Measurements from ENCODE around the gene ANKRD29. TPM values are rescaled to one million over a fixed set of nuclear protein-coding genes. Genes with fewer than 3 reads are reported as not detected.

The ANKRD29 gene
- total RNA-seq, 4 donors from 2014 or later: 13.0 to 22.1 (median 16.8) TPM

- Histone ChIP-seq H3K36me3 (no peaks in the 10 kb centered on the region), H3K4me3 (no peak overlapping the region), H3K4me1 (peaks cover 0 to 13% (median 2%) of the 10 kb centered on the region in 4 donors), H3K27me3 (no peaks in the 10 kb centered on the region), H3K9me3 (no peaks in the 10 kb centered on the region), H3K27ac (no peak overlapping the region)
- no peak for TF ChIP-seq EP300 (IDR thresholded peaks at IDR 0.05)
- no peak for TF ChIP-seq CTCF (IDR thresholded peaks at IDR 0.05)
- TF ChIP-seq POLR2A (IDR thresholded peaks at IDR 0.05): no peak
- no peak for DNase-seq (ENCODE audit: low spot score in 2 of 2)
- 32% methylated on average over 11 of the region's 11 CpGs for WGBS, 2 donors
Observed at GRCh38 chr18:23631746-23632145, 31.0 kb downstream of the ANKRD29 start.

GRCh38 chr18:23631312-23631711 is 31.4 kb downstream of the ANKRD29 start:
- Histone ChIP-seq H3K27ac (no peak overlapping the region), H3K36me3 (no peaks in the 10 kb centered on the region), H3K4me1 (peaks cover 0 to 13% (median 2%) of the 10 kb centered on the region in 4 donors), H3K4me3 (no peak overlapping the region), H3K27me3 (no peaks in the 10 kb centered on the region), H3K9me3 (no peaks in the 10 kb centered on the region)
- WGBS, 2 donors: 92 to 96% methylated on average over 5 of the region's 5 CpGs
- DNase-seq (ENCODE audit: low spot score in 2 of 2): no peak
- TF ChIP-seq EP300 (IDR thresholded peaks at IDR 0.05) (no peak), CTCF (IDR thresholded peaks at IDR 0.05) (no peak), POLR2A (IDR thresholded peaks at IDR 0.05) (no peak)

- TF ChIP-seq POLR2A (IDR thresholded peaks at IDR 0.05): no peak
- TF ChIP-seq CTCF (IDR thresholded peaks at IDR 0.05): no peak
- no peak for TF ChIP-seq EP300 (IDR thresholded peaks at IDR 0.05)
- Histone ChIP-seq H3K9me3 (no peaks in the 10 kb centered on the region), H3K27me3 (no peaks in the 10 kb centered on the region), H3K4me3 (no peak overlapping the region), H3K27ac (no peak overlapping the region), H3K36me3 (no peaks in the 10 kb centered on the region), H3K4me1 (peaks cover 0 to 13% (median 2%) of the 10 kb centered on the region in 4 donors)
- 94 to 96% methylated on average over 4 of the region's 4 CpGs for WGBS, 2 donors
- DNase-seq (ENCODE audit: low spot score in 2 of 2): no peak
Observed at GRCh38 chr18:23629444-23629946, 33.2 kb downstream of the ANKRD29 start.

- peaks cover 0 to 13% (median 2%) of the 10 kb centered on the region in 4 donors for H3K4me1 ChIP-seq
- H3K4me3 ChIP-seq: no peak overlapping the region
- DNase-seq (ENCODE audit: low spot score in 2 of 2): no peak
- H3K27me3 ChIP-seq: no peaks in the 10 kb centered on the region
- TF ChIP-seq CTCF (IDR thresholded peaks at IDR 0.05): no peak
- TF ChIP-seq POLR2A (IDR thresholded peaks at IDR 0.05): no peak
- TF ChIP-seq EP300 (IDR thresholded peaks at IDR 0.05): no peak
- H3K9me3 ChIP-seq: no peaks in the 10 kb centered on the region
- no peaks in the 10 kb centered on the region for H3K36me3 ChIP-seq
- no peak overlapping the region for H3K27ac ChIP-seq
Observed at GRCh38 chr18:23627970-23628369, 34.7 kb downstream of the ANKRD29 start.

- Histone ChIP-seq H3K27me3 (no peaks in the 10 kb centered on the region), H3K4me1 (peaks cover 0 to 13% (median 2%) of the 10 kb centered on the region in 4 donors), H3K36me3 (no peaks in the 10 kb centered on the region), H3K9me3 (no peaks in the 10 kb centered on the region), H3K4me3 (no peak overlapping the region), H3K27ac (no peak overlapping the region)
- TF ChIP-seq POLR2A (IDR thresholded peaks at IDR 0.05): no peak
- TF ChIP-seq CTCF (IDR thresholded peaks at IDR 0.05): no peak
- no peak for TF ChIP-seq EP300 (IDR thresholded peaks at IDR 0.05)
- no peak for DNase-seq (ENCODE audit: low spot score in 2 of 2)
- 27 to 34% methylated on average over 3 of the region's 3 CpGs for WGBS, 2 donors
Observed at GRCh38 chr18:23627321-23627720, 35.4 kb downstream of the ANKRD29 start.
